ENCODE data around the gene ZNF593.

The ZNF593 gene

GRCh38 chr1:26124418-26125331 lies 45.0 kb upstream of the ZNF593 start:
- TF ChIP-seq EP300 (IDR thresholded peaks at IDR 0.05; ENCODE audit: borderline replicate concordance), result no peak
- TF ChIP-seq YY1 (IDR thresholded peaks at IDR 0.05; ENCODE audit: low read depth), result no peak
- TF ChIP-seq TAF1 (IDR thresholded peaks at IDR 0.05; ENCODE audit: low read depth), result no peak
- TF ChIP-seq RAD21 (IDR thresholded peaks at IDR 0.05; ENCODE audit: low read depth), result no peak
- TF ChIP-seq CREB1 (IDR thresholded peaks at IDR 0.05; ENCODE audit: low read depth), result no peak
- TF ChIP-seq, protein P1, sequence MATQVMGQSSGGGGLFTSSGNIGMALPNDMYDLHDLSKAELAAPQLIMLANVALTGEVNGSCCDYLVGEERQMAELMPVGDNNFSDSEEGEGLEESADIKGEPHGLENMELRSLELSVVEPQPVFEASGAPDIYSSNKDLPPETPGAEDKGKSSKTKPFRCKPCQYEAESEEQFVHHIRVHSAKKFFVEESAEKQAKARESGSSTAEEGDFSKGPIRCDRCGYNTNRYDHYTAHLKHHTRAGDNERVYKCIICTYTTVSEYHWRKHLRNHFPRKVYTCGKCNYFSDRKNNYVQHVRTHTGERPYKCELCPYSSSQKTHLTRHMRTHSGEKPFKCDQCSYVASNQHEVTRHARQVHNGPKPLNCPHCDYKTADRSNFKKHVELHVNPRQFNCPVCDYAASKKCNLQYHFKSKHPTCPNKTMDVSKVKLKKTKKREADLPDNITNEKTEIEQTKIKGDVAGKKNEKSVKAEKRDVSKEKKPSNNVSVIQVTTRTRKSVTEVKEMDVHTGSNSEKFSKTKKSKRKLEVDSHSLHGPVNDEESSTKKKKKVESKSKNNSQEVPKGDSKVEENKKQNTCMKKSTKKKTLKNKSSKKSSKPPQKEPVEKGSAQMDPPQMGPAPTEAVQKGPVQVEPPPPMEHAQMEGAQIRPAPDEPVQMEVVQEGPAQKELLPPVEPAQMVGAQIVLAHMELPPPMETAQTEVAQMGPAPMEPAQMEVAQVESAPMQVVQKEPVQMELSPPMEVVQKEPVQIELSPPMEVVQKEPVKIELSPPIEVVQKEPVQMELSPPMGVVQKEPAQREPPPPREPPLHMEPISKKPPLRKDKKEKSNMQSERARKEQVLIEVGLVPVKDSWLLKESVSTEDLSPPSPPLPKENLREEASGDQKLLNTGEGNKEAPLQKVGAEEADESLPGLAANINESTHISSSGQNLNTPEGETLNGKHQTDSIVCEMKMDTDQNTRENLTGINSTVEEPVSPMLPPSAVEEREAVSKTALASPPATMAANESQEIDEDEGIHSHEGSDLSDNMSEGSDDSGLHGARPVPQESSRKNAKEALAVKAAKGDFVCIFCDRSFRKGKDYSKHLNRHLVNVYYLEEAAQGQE (IDR thresholded peaks at IDR 0.05; ENCODE audit: low read depth), result no peak
- TF ChIP-seq, protein P2, sequence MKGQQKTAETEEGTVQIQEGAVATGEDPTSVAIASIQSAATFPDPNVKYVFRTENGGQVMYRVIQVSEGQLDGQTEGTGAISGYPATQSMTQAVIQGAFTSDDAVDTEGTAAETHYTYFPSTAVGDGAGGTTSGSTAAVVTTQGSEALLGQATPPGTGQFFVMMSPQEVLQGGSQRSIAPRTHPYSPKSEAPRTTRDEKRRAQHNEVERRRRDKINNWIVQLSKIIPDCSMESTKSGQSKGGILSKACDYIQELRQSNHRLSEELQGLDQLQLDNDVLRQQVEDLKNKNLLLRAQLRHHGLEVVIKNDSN (IDR thresholded peaks at IDR 0.05), result no peak
- no peak for TF ChIP-seq ZBTB7A (IDR thresholded peaks at IDR 0.05; ENCODE audit: low read depth)

GRCh38 chr1:26125382-26125781 lies 44.3 kb upstream of the ZNF593 start:
- TF ChIP-seq ZBTB7A (IDR thresholded peaks at IDR 0.05; ENCODE audit: low read depth) (no peak), EP300 (IDR thresholded peaks at IDR 0.05; ENCODE audit: borderline replicate concordance) (no peak), TEAD4 (IDR thresholded peaks at IDR 0.05) (no peak), CREB1 (IDR thresholded peaks at IDR 0.05; ENCODE audit: low read depth) (no peak), TAF1 (IDR thresholded peaks at IDR 0.05; ENCODE audit: low read depth) (no peak), EGR1 (IDR thresholded peaks at IDR 0.05) (no peak), YY1 (IDR thresholded peaks at IDR 0.05; ENCODE audit: low read depth) (no peak), NFIC (IDR thresholded peaks at IDR 0.05) (no peak), FOXM1 (IDR thresholded peaks at IDR 0.05; ENCODE audit: borderline replicate concordance, low read depth) (no peak), MAX (IDR thresholded peaks at IDR 0.05) (no peak), CEBPB (IDR thresholded peaks at IDR 0.05) (no peak), RAD21 (IDR thresholded peaks at IDR 0.05; ENCODE audit: low read depth) (no peak), TCF12 (IDR thresholded peaks at IDR 0.05; ENCODE audit: low read depth) (no peak)
- TF ChIP-seq, protein P1 (IDR thresholded peaks at IDR 0.05; ENCODE audit: low read depth), result no peak
- TF ChIP-seq, protein P2 (IDR thresholded peaks at IDR 0.05), result no peak

DNA sequence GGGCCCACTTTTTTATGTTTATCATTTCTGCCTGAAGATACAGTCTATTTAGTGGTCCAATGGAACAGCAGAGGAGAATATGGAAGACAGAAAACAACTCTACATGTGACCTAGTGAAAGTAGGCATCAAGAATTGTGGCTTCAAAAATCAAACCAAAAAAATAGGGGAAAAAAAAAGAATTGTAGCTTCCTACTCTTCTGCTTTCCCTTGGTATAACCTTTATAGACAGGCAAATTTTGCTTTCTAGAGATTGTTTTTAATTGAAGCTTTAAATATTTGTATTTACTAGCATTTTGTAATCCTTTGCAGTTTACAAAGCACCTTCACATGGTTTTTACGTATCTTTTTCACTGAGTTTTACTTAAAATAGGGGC lies 43.8 kb upstream of the ZNF593 start:
- TF ChIP-seq YY1 (IDR thresholded peaks at IDR 0.05; ENCODE audit: low read depth) (no peak), TEAD4 (IDR thresholded peaks at IDR 0.05) (no peak), RAD21 (IDR thresholded peaks at IDR 0.05; ENCODE audit: low read depth) (no peak), NFIC (IDR thresholded peaks at IDR 0.05) (no peak), EP300 (IDR thresholded peaks at IDR 0.05; ENCODE audit: borderline replicate concordance) (no peak), EGR1 (IDR thresholded peaks at IDR 0.05) (no peak), TCF12 (IDR thresholded peaks at IDR 0.05; ENCODE audit: low read depth) (no peak), ZBTB7A (IDR thresholded peaks at IDR 0.05; ENCODE audit: low read depth) (no peak), TAF1 (IDR thresholded peaks at IDR 0.05; ENCODE audit: low read depth) (no peak), CREB1 (IDR thresholded peaks at IDR 0.05; ENCODE audit: low read depth) (no peak), MAX (IDR thresholded peaks at IDR 0.05) (no peak), FOXM1 (IDR thresholded peaks at IDR 0.05; ENCODE audit: borderline replicate concordance, low read depth) (no peak), CEBPB (IDR thresholded peaks at IDR 0.05) (no peak)
- TF ChIP-seq, protein P2 (IDR thresholded peaks at IDR 0.05), result no peak
- TF ChIP-seq, protein P1 (IDR thresholded peaks at IDR 0.05; ENCODE audit: low read depth), result no peak
